K562 (cell line): ENCODE data around the gene KIFAP3. TPM values are rescaled to one million over a fixed set of nuclear protein-coding genes. Genes with fewer than 3 reads are reported as not detected.

ENCODE experiments used
- ATAC-seq: fragments of 200-7000 bp; cut with Tn5 transposase; 3 replicates; pipeline ENCODE4 v1.9.1; 2020; ENCODE audit warnings: moderate library complexity
- BruUV-seq: library from RNA; stranded (reverse); fragments of 400-500 nt; replicated peaks from 2 replicates; lab custom pipeline; 2021; lab: Mats Ljungman, UMichigan
- CTCF ChIA-PET: fragments of 300-600 bp; formaldehyde crosslinking; extraction: SDS; loops from one replicate; lab custom pipeline; 2021; ENCODE audit warnings: low intra/inter-chr PET ratio; lab: Yijun Ruan, JAX
- POLR2A ChIA-PET: fragments of 300-600, 350-650 bp; sonication (Branson Sonifier 250); formaldehyde crosslinking; extraction: SDS; loops from one replicate; lab custom pipeline; 2021; ENCODE audit warnings: antibody characterized with exemption, inconsistent platforms; lab: Yijun Ruan, JAX
- DNase-seq, 4 experiments: peaks; one replicate each; pipeline versions ENCODE4 v3.0.0 to v3.0.0-alpha.2; 2011 to 2018; ENCODE audit warnings: low spot score in 3 of 4, mixed read lengths in 3 of 4; ENCODE audit errors: extremely low read depth in 1 of 4
- FAIRE-seq: peaks from 2 replicates; lab custom pipeline; 2011; peaks lifted over from hg19 to GRCh38; lab: Jason Lieb, UNC
- H2AFZ ChIP-seq: 2 replicates; pipeline ENCODE4 v1.6.0; 2011; ENCODE audit warnings: low read depth, low read length, control low read depth, inconsistent platforms
- H3K27ac ChIP-seq: fragments of 200-600 bp; 3 replicates; pipeline ENCODE4 v1.8.0; 2011; ENCODE audit warnings: low read depth, mild to moderate bottlenecking, control low read depth, inconsistent platforms, low read length, moderate library complexity, mixed read lengths; ENCODE audit errors: extremely low read depth
- H3K27me3 ChIP-seq, 2 experiments: fragments of 300-600 bp in 1 of 2; 2 replicates in 1 of 2; 3 replicates in 1 of 2; pipeline versions ENCODE4 v1.6.0 to v1.8.0; 2011; ENCODE audit warnings: inconsistent platforms in 2 of 2, low read length in 2 of 2, mild to moderate bottlenecking in 1 of 2, mixed read lengths in 1 of 2, moderate library complexity in 1 of 2; ENCODE audit not compliant: control insufficient read depth in 2 of 2, insufficient read depth in 2 of 2
- H3K36me3 ChIP-seq: fragments of 300-600 bp; 3 replicates; pipeline ENCODE4 v1.8.0; 2011; ENCODE audit warnings: mild to moderate bottlenecking, low read length, inconsistent platforms; ENCODE audit not compliant: control insufficient read depth, insufficient read depth
- H3K4me1 ChIP-seq, 2 experiments: fragments of 200-600 bp in 1 of 2; replicated peaks in 1 of 2; 2 replicates in 1 of 2; 3 replicates in 1 of 2; pipeline versions ENCODE4 v1.5.1 to v1.8.0; 2011; ENCODE audit warnings: inconsistent platforms in 2 of 2, low read length in 2 of 2, mild to moderate bottlenecking in 1 of 2, mixed read lengths in 1 of 2, moderate library complexity in 1 of 2; ENCODE audit not compliant: control insufficient read depth in 2 of 2, insufficient read depth in 2 of 2
- H3K4me2 ChIP-seq: 2 replicates; pipeline ENCODE4 v1.6.1; 2011; ENCODE audit warnings: low read length, control low read depth, inconsistent platforms, mixed read lengths; ENCODE audit not compliant: insufficient read depth
- H3K4me3 ChIP-seq: fragments of 200-600 bp; sonication (generic), shearing (Covaris generic); 2 replicates; pipeline ENCODE4 v1.5.1; 2016; ENCODE audit warnings: control low read depth, inconsistent platforms
- H3K79me2 ChIP-seq: fragments of 200-600 bp; 3 replicates; pipeline ENCODE4 v1.8.0; 2011; ENCODE audit warnings: low read length, inconsistent platforms; ENCODE audit not compliant: control insufficient read depth, insufficient read depth
- H3K9ac ChIP-seq, 2 experiments: 2 replicates each; pipeline versions ENCODE4 v1.6.0 to v1.6.1; 2011; ENCODE audit warnings: low read depth in 2 of 2, low read length in 2 of 2, control low read depth in 1 of 2, inconsistent platforms in 1 of 2, mild to moderate bottlenecking in 1 of 2, mixed read lengths in 1 of 2; ENCODE audit not compliant: insufficient read depth in 1 of 2
- H3K9me1 ChIP-seq: one replicate; pipeline ENCODE4 v1.6.0; 2011; ENCODE audit warnings: inconsistent platforms, mild to moderate bottlenecking, low read length, moderate library complexity; ENCODE audit not compliant: control insufficient read depth, insufficient read depth
- H3K9me3 ChIP-seq: replicated peaks from 2 replicates; pipeline ENCODE4 v1.5.1; 2011; ENCODE audit warnings: low read depth, low read length, inconsistent platforms; ENCODE audit not compliant: control insufficient read depth, insufficient read depth
- H4K20me1 ChIP-seq: replicated peaks from 2 replicates; pipeline ENCODE4 v1.6.1; 2011; ENCODE audit warnings: low read length, inconsistent platforms, mixed read lengths; ENCODE audit not compliant: control insufficient read depth, insufficient read depth
- BRD4 ChIP-seq: fragments of 200-600 bp; sonication (generic); IDR thresholded peaks from 2 replicates; pipeline ENCODE4 v1.6.1; 2017; ENCODE audit warnings: inconsistent platforms
- GATAD2B ChIP-seq: fragments of 450-650 bp; IDR thresholded peaks from 2 replicates; pipeline ENCODE4 v1.6.1; 2017; ENCODE audit warnings: mild to moderate bottlenecking, borderline replicate concordance
- HEY1 ChIP-seq: fragments of 250-450 bp; sonication (Bioruptor Pico); IDR thresholded peaks from 2 replicates; pipeline ENCODE4 v1.5.0; 2020; ENCODE audit warnings: mild to moderate bottlenecking, moderate library complexity, borderline replicate concordance
- HMG20A ChIP-seq: fragments of 450-650 bp; formaldehyde crosslinking; conservative IDR thresholded peaks from 2 replicates; pipeline ENCODE4 v1.4.0; 2020; ENCODE audit warnings: mild to moderate bottlenecking, mixed read lengths
- NFIC ChIP-seq: fragments of 450-650 bp; IDR thresholded peaks from 2 replicates; pipeline ENCODE4 v1.6.1; 2017; ENCODE audit warnings: mild to moderate bottlenecking, inconsistent platforms
- NFIX ChIP-seq: fragments of 250-450 bp; sonication (Bioruptor Pico); IDR thresholded peaks from 2 replicates; pipeline ENCODE4 v1.4.0; 2020; ENCODE audit warnings: low read depth, mild to moderate bottlenecking, moderate library complexity
- NFRKB ChIP-seq: fragments of 450-650 bp; IDR thresholded peaks from 2 replicates; pipeline ENCODE4 v1.6.1; 2016; ENCODE audit warnings: low read depth
- RCOR1 ChIP-seq, 2 experiments: IDR thresholded peaks; 2 replicates each; pipeline ENCODE4 v1.6.1; 2012; ENCODE audit warnings: low read depth in 2 of 2, low read length in 2 of 2, borderline replicate concordance in 1 of 2, improper control_type of control experiment in 1 of 2
- U2AF2 ChIP-seq: fragments of 200-400 bp; formaldehyde crosslinking; optimal IDR thresholded peaks from 2 replicates; pipeline ENCODE3; 2017; ENCODE audit warnings: low read depth, mild to moderate bottlenecking, low read length
- ZNF780A ChIP-seq: fragments of 250-450 bp; sonication (Bioruptor Pico); IDR thresholded peaks from 2 replicates; pipeline ENCODE4 v1.5.0; 2021; ENCODE audit warnings: mild to moderate bottlenecking
- WGBS: fragments of 100-300 bp; shearing (Covaris generic); methylation state at CpG from one replicate; pipeline ENCODE4 v1.1.6; 2016; ENCODE audit warnings: low coverage, mixed read lengths; ENCODE audit not compliant: insufficient coverage; ENCODE audit errors: missing lambda C conversion rate; 5-methylcytosine and 5-hydroxymethylcytosine counted together
- in situ Hi-C: fragments of 300-500 bp; cut with MboI; formaldehyde crosslinking; loops from 4 replicates; pipeline ENCODE4 v1.15.0; 2018; ENCODE audit warnings: inconsistent platforms, mixed read lengths
- intact Hi-C: fragments of 100-400 bp; cut with micrococcal nuclease; formaldehyde crosslinking; loops from 2 replicates; pipeline ENCODE4 v1.14.2; 2022
- polyA plus RNA-seq, 8 experiments: library from polyadenylated mRNA; depleted of rRNA in 4 of 8; stranded (reverse) in 5 of 8; unstranded in 3 of 8; fragments of >200 nt; fragmentation: Nextera tagmentation in 2 of 8; fragmentation: Illumina TruSeq in 1 of 8; extraction: Ambion mirVana in 2 of 8; extraction: Trizol in 1 of 8; gene quantifications; 2 replicates each; pipeline versions ENCODE4 v1.2.1 to v1.2.3, GENCODE V29; 2011 to 2014; ENCODE audit warnings: inconsistent platforms in 1 of 8, missing spikeins in 1 of 8
- total RNA-seq, 7 experiments: library from RNA; depleted of rRNA in 6 of 7; stranded (reverse); fragments of >200 nt in 6 of 7; fragmentation: Illumina TruSeq in 2 of 7; extraction: Trizol in 2 of 7; gene quantifications; 2 replicates each; pipeline versions ENCODE4 v1.2.1 to v1.2.3, GENCODE V29; 2011 to 2021; ENCODE audit warnings: low replicate concordance in 1 of 7

Gene KIFAP3
- total and polyA plus RNA-seq, 9 of the 15 experiments (the other 6 are each of a cell fraction or from before 2014, with no cell fraction given), result 8.8 to 17.5 (median 11.8) TPM

DNA sequence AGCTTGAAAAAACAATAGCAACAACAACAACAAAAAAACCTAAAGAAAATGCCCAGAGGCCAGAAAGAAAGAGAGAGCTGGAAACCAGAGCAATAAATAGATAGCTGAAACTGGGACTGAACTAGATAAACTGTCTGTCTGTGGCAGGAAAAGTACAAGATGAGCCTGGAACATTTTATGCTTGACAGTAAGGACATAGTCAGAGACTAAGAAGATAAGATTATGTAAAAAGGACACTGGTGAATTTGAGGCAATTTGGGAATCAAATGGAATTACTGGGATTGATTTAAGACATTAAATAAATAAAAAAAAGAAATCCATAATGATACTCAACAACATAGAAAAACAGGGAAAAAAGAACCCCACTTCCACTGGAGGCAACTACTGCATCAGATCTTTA is 1.7 kb upstream of the KIFAP3 start:
- no peak overlapping the region for H2AFZ ChIP-seq
- peaks cover 2% of the 10 kb centered on the region; the same call in 1 of the 3 replicates for H3K79me2 ChIP-seq
- no TSS peak for BruUV-seq
- CTCF ChIA-PET, result no interaction called here
- H3K4me3 ChIP-seq, result no peak overlapping the region
- H3K9me1 ChIP-seq, result no peaks in the 10 kb centered on the region
- FAIRE-seq (no peak), ATAC-seq (no peak), DNase-seq (no peak)
- no peak overlapping the region for H3K9ac ChIP-seq
- in situ Hi-C loops, result no loop called here
- H3K27ac ChIP-seq, result no peak overlapping the region
- TF ChIP-seq HEY1 (CRISPR knock-in tag), result no peak
- intact Hi-C loops, result no loop called here
- H3K4me2 ChIP-seq, result no peak overlapping the region
- peaks cover 6% of the 10 kb centered on the region in 2 experiments; a peak in 4 of 5 replicates for H3K4me1 ChIP-seq
- no peaks in the 10 kb centered on the region for H4K20me1 ChIP-seq
- no peaks in the 10 kb centered on the region for H3K27me3 ChIP-seq
- 0 out of 2 replicates have a peak, but pooled peaks cover 3% of the 10 kb centered on the region for H3K9me3 ChIP-seq
- no peaks in the 10 kb centered on the region for H3K36me3 ChIP-seq
- POLR2A ChIA-PET, result no interaction called here

DNA sequence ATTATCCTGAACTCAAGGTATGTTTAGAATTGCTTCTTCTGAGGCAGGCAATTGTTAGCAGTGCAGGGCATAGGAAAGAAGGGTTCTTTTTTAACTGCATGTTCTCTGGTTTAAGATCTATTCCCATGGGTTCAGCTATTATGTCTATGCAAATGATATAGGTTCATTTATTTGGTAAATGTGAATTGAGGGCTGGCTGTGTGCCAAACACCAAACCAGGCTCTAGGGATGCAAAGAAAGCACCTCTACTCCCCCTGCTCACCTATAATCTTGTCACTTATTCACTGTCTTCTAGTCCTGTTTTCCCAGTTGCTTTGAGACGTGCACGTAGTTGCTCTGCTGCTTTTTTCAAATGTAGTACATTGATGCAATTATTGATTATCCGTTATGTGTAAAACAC is 691 bp upstream of the KIFAP3 start:
- no peak for FAIRE-seq
- Histone ChIP-seq H3K27me3 (no peaks in the 10 kb centered on the region), H3K9ac (0 out of 4 replicates have a peak overlapping the region, but pooled peaks of 1 of the 2 experiments have one; percentile 18), H3K27ac (no peak overlapping the region; the same call in 2 of the 3 replicates), H3K4me2 (peak overlapping the region; percentile 91), H4K20me1 (no peaks in the 10 kb centered on the region), H3K36me3 (no peaks in the 10 kb centered on the region), H3K4me3 (peak overlapping the region; percentile 59), H3K4me1 (peaks cover 6% of the 10 kb centered on the region in 2 experiments; a peak in 4 of 5 replicates), H3K9me3 (0 out of 2 replicates have a peak, but pooled peaks cover 3% of the 10 kb centered on the region), H2AFZ (peak overlapping the region; percentile 92), H3K9me1 (no peaks in the 10 kb centered on the region), H3K79me2 (peaks cover 2% of the 10 kb centered on the region; the same call in 1 of the 3 replicates)
- WGBS, result 24% methylated on average over 3 of the region's 3 CpGs
- intact Hi-C loops (no loop called here), in situ Hi-C loops (no loop called here)
- TF ChIP-seq U2AF2, result no peak
- TF ChIP-seq GATAD2B, result no peak
- TF ChIP-seq NFIC, result peak; percentile 73
- no peak for TF ChIP-seq HMG20A (CRISPR knock-in tag)
- peak; percentile 43; the same call in 1 of the 2 replicates for TF ChIP-seq NFIX (CRISPR knock-in tag)
- TF ChIP-seq NFRKB, result 0 out of 2 replicates have a peak, but pooled peaks have one; percentile 2
- no peak for TF ChIP-seq RCOR1 (IDR thresholded peaks at IDR 0.05; ENCODE audit: borderline replicate concordance in 1 of 2, low read depth in 2 of 2, low read length in 2 of 2)
- TF ChIP-seq ZNF780A (CRISPR knock-in tag), result no peak
- TF ChIP-seq BRD4, result no peak
- DNase-seq, result peak in 1 of 4 experiments; percentile 13
- CTCF ChIA-PET, result no interaction called here
- POLR2A ChIA-PET, result interaction anchor here (0.9 to 1.0 kb wide), 2 partner anchors 15 to 457 kb away, joined by 3 read pairs; partner anchors contain the start of gene GORAB
- no TSS peak for BruUV-seq
- no peak for ATAC-seq
